Retinal pigment epithelial cell (primary cell): ENCODE results near the gene GSTM2.

ENCODE experiments used
- DNase-seq: peaks from one replicate; pipeline ENCODE4 v3.0.0-alpha.2; 2010; ENCODE audit warnings: low read depth
- H3K4me3 ChIP-seq: 2 replicates; pipeline ENCODE4 v1.5.1; 2011; ENCODE audit warnings: mild to moderate bottlenecking, low read length, control low read depth, moderate library complexity
- CTCF ChIP-seq: conservative IDR thresholded peaks from 2 replicates; pipeline ENCODE4 v1.5.1; 2011; ENCODE audit warnings: low read depth, low read length, control low read depth, inconsistent platforms

Gene GSTM2

GRCh38 chr1:109622137-109622892 lies 45.5 kb upstream of the GSTM2 start:
- H3K4me3 ChIP-seq = no peak overlapping the region
- DNase-seq = no peak
- no peak for TF ChIP-seq CTCF

GRCh38 chr1:109622895-109623294 lies 45.0 kb upstream of the GSTM2 start:
- DNase-seq = no peak
- no peak for TF ChIP-seq CTCF
- H3K4me3 ChIP-seq = no peak overlapping the region

GRCh38 chr1:109623601-109624161 lies 44.2 kb upstream of the GSTM2 start:
- TF ChIP-seq CTCF = no peak
- H3K4me3 ChIP-seq = peak overlapping the region; percentile 44
- DNase-seq = no peak

GRCh38 chr1:109624201-109625010 lies 43.5 kb upstream of the GSTM2 start:
- peak overlapping the region; percentile 44 for H3K4me3 ChIP-seq
- DNase-seq = no peak
- no peak for TF ChIP-seq CTCF

GRCh38 chr1:109625176-109625575 lies 42.7 kb upstream of the GSTM2 start:
- TF ChIP-seq CTCF = no peak
- no peak for DNase-seq
- no peak overlapping the region for H3K4me3 ChIP-seq

- H3K4me3 ChIP-seq = no peak overlapping the region
- no peak for DNase-seq
- no peak for TF ChIP-seq CTCF
Measured at GRCh38 chr1:109625601-109626560, 42.0 kb upstream of the GSTM2 start.
